ENCODE results near the gene PTPRQ. TPM values are rescaled to one million over a fixed set of nuclear protein-coding genes. Genes with fewer than 3 reads are reported as not detected.

PTPRQ gene
- total and polyA plus RNA-seq, 9 donors, result 0.36 to 2.0 (median 0.71) TPM

GRCh38 chr12:80715713-80716249, 271.7 kb downstream of the PTPRQ start:
- Histone ChIP-seq H3K27ac (ENCODE audit: low read length) (peak overlapping the region; percentile 87), H3K4me3 (ENCODE audit: low read length) (peak overlapping the region; percentile 60), H3K36me3 (ENCODE audit: control insufficient read depth, insufficient read depth, low read length) (no peaks in the 10 kb centered on the region), H3K27me3 (ENCODE audit: control insufficient read depth, insufficient read depth, low read length) (peaks cover 19% of the 10 kb centered on the region), H3K9me3 (replicated peaks; ENCODE audit: control insufficient read depth, low read depth, low read length) (no peaks in the 10 kb centered on the region), H3K4me1 (ENCODE audit: control insufficient read depth, insufficient read depth, low read length) (peaks cover 11% of the 10 kb centered on the region)
- 46% methylated on average over 8 of the region's 10 CpGs for WGBS (ENCODE audit: insufficient coverage)
- peak; percentile 66 for DNase-seq

DNA sequence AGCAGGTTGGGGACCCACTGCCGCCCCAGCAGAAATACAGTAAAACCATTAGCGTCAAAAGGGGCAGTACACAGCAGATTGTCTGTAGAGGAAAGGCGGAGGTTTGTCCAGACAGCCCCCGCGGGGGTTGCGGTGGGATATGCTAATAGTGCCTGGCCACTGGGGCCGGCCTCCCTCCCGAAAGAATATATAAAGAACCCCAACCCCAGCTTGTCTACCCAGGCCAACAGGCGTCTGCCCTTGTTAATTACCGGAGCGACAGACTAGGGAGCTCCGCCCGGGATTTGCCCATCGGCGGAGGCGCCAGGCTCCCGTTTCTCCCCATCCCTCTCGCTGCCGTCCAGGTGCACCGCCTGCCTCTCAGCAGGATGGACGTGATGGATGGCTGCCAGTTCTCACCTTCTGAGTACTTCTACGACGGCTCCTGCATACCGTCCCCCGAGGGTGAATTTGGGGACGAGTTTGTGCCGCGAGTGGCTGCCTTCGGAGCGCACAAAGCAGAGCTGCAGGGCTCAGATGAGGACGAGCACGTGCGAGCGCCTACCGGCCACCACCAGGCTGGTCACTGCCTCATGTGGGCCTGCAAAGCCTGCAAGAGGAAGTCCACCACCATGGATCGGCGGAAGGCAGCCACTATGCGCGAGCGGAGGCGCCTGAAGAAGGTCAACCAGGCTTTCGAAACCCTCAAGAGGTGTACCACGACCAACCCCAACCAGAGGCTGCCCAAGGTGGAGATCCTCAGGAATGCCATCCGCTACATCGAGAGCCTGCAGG, 272.8 kb downstream of the PTPRQ start, which contains the start of gene MYF5:
TSS of gene MYF5 (plus strand) at position 217 of the 774 bp plus-strand sequence. CDS start at position 369, 152 bp downstream.
- peak within 1 kb of the TSS; percentile 87 for H3K27ac ChIP-seq (ENCODE audit: low read length)
- peaks cover 11% of the 10 kb centered on the region for H3K4me1 ChIP-seq (ENCODE audit: control insufficient read depth, insufficient read depth, low read length)
- WGBS (ENCODE audit: insufficient coverage), result 15% methylated on average over 33 of the region's 45 CpGs
- H3K27me3 ChIP-seq (ENCODE audit: control insufficient read depth, insufficient read depth, low read length), result peaks cover 19% of the 10 kb centered on the region
- peak; percentile 76 for DNase-seq
- no peaks in the 10 kb centered on the region for H3K36me3 ChIP-seq (ENCODE audit: control insufficient read depth, insufficient read depth, low read length)
- no peaks in the 10 kb centered on the region for H3K9me3 ChIP-seq (replicated peaks; ENCODE audit: control insufficient read depth, low read depth, low read length)
- peak within 1 kb of the TSS; percentile 60 for H3K4me3 ChIP-seq (ENCODE audit: low read length)

DNA sequence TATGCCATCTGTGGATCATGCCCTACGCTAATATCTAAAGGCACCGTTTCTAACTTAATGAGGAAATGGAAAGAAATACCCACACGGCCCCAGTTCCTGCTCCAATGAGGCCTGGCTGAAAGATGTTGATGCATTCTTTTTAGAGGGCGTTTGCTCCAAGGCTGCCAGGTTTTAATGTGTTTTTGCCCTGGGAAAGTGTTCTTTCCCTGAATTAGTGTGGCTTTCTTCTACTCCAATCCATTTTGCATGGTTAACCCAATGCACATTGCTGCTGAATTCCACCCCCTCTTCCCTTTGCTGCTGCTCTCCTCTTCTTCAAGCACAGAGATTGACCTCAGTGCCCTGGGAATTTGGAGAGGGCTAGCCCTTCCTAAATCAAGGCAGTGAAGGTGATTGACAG, 273.8 kb downstream of the PTPRQ start:
- Histone ChIP-seq H3K4me3 (ENCODE audit: low read length) (peak overlapping the region; percentile 60), H3K9me3 (replicated peaks; ENCODE audit: control insufficient read depth, low read depth, low read length) (no peaks in the 10 kb centered on the region), H3K27me3 (ENCODE audit: control insufficient read depth, insufficient read depth, low read length) (peaks cover 19% of the 10 kb centered on the region), H3K4me1 (ENCODE audit: control insufficient read depth, insufficient read depth, low read length) (peaks cover 8% of the 10 kb centered on the region), H3K27ac (ENCODE audit: low read length) (peak overlapping the region; percentile 87), H3K36me3 (ENCODE audit: control insufficient read depth, insufficient read depth, low read length) (no peaks in the 10 kb centered on the region)
- DNase-seq, result peak; percentile 69
- WGBS (ENCODE audit: insufficient coverage), result no CpG with 5 or more reads among the region's 4 CpGs

- no peaks in the 10 kb centered on the region for H3K36me3 ChIP-seq (ENCODE audit: control insufficient read depth, insufficient read depth, low read length)
- DNase-seq, result no peak
- no peak overlapping the region for H3K4me3 ChIP-seq (ENCODE audit: low read length)
- WGBS (ENCODE audit: insufficient coverage), result no CpG with 5 or more reads among the region's 1 CpG
- H3K4me1 ChIP-seq (ENCODE audit: control insufficient read depth, insufficient read depth, low read length), result peaks cover 8% of the 10 kb centered on the region
- peaks cover 17% of the 10 kb centered on the region for H3K27me3 ChIP-seq (ENCODE audit: control insufficient read depth, insufficient read depth, low read length)
- H3K9me3 ChIP-seq (replicated peaks; ENCODE audit: control insufficient read depth, low read depth, low read length), result no peaks in the 10 kb centered on the region
- H3K27ac ChIP-seq (ENCODE audit: low read length), result no peak overlapping the region
Measured at GRCh38 chr12:80720516-80720915, 276.5 kb downstream of the PTPRQ start.

- no peak overlapping the region for H3K4me3 ChIP-seq (ENCODE audit: low read length)
- H3K27ac ChIP-seq (ENCODE audit: low read length), result no peak overlapping the region
- H3K36me3 ChIP-seq (ENCODE audit: control insufficient read depth, insufficient read depth, low read length), result no peaks in the 10 kb centered on the region
- H3K27me3 ChIP-seq (ENCODE audit: control insufficient read depth, insufficient read depth, low read length), result peaks cover 11% of the 10 kb centered on the region
- WGBS (ENCODE audit: insufficient coverage), result no CpG with 5 or more reads among the region's 3 CpGs
- H3K4me1 ChIP-seq (ENCODE audit: control insufficient read depth, insufficient read depth, low read length), result peaks cover 4% of the 10 kb centered on the region
- no peaks in the 10 kb centered on the region for H3K9me3 ChIP-seq (replicated peaks; ENCODE audit: control insufficient read depth, low read depth, low read length)
- no peak for DNase-seq
Measured at GRCh38 chr12:80721326-80721725, 277.3 kb downstream of the PTPRQ start.
